GM23248 (cell line): ENCODE data around the gene TCN1. TPM values are rescaled to one million over a fixed set of nuclear protein-coding genes. Genes with fewer than 3 reads are reported as not detected.
"Not testable (repeated sequence)": the region's sequence is repeated elsewhere in the genome, so short reads cannot be mapped to it uniquely, and the experiment has no call there.

Experiments used
- DNase-seq: peaks from one replicate; pipeline ENCODE4 v3.0.0-alpha.2; 2015
- H2AFZ ChIP-seq: fragments of 200-600 bp; sonication (generic); 2 replicates; pipeline ENCODE4 v1.6.1; 2016; ENCODE audit warnings: antibody characterized with exemption
- H3F3A ChIP-seq: fragments of 200-600 bp; sonication (generic); 2 replicates; pipeline ENCODE4 v1.6.1; 2016; ENCODE audit warnings: mild to moderate bottlenecking, antibody characterized with exemption, mixed run types; ENCODE audit not compliant: insufficient read depth
- H3K27ac ChIP-seq: fragments of 200-600 bp; sonication (generic); 2 replicates; pipeline ENCODE4 v1.5.1; 2016; ENCODE audit warnings: mild to moderate bottlenecking
- H3K27me3 ChIP-seq: fragments of 200-600 bp; sonication (generic); replicated peaks from 2 replicates; pipeline ENCODE4 v1.6.1; 2016; ENCODE audit warnings: mild to moderate bottlenecking; ENCODE audit not compliant: insufficient read depth
- H3K36me3 ChIP-seq: fragments of 200-600 bp; sonication (generic); 2 replicates; pipeline ENCODE4 v1.6.1; 2016; ENCODE audit warnings: low read depth, mild to moderate bottlenecking
- H3K4me1 ChIP-seq: fragments of 200-600 bp; sonication (generic); 2 replicates; pipeline ENCODE4 v1.6.1; 2016; ENCODE audit warnings: mild to moderate bottlenecking; ENCODE audit not compliant: insufficient read depth
- H3K4me2 ChIP-seq: fragments of 200-600 bp; sonication (generic); one replicate; pipeline ENCODE4 v1.6.1; 2016; ENCODE audit warnings: mild to moderate bottlenecking; ENCODE audit not compliant: unreplicated experiment
- H3K4me3 ChIP-seq: fragments of 200-600 bp; sonication (generic); 2 replicates; pipeline ENCODE4 v1.5.1; 2016; ENCODE audit warnings: mild to moderate bottlenecking
- H3K79me2 ChIP-seq: fragments of 200-600 bp; sonication (generic); 2 replicates; pipeline ENCODE4 v1.6.1; 2016; ENCODE audit warnings: mild to moderate bottlenecking; ENCODE audit not compliant: insufficient read depth
- H3K9ac ChIP-seq: fragments of 200-600 bp; sonication (generic); 2 replicates; pipeline ENCODE4 v1.6.1; 2016; ENCODE audit warnings: mild to moderate bottlenecking
- H3K9me2 ChIP-seq: fragments of 200-600 bp; sonication (generic); 2 replicates; pipeline ENCODE4 v1.6.1; 2016; ENCODE audit warnings: mixed run types, mild to moderate bottlenecking, moderate library complexity; ENCODE audit not compliant: insufficient read depth
- H3K9me3 ChIP-seq: fragments of 200-600 bp; sonication (generic); one replicate; pipeline ENCODE4 v1.6.1; 2017; ENCODE audit warnings: low read depth
- H4K20me1 ChIP-seq: fragments of 200-600 bp; sonication (generic); 2 replicates; pipeline ENCODE4 v1.6.0; 2016; ENCODE audit not compliant: insufficient read depth
- EZH2 ChIP-seq: fragments of 200-600 bp; sonication (generic); IDR thresholded peaks from 2 replicates; pipeline ENCODE4 v1.6.1; 2018; ENCODE audit warnings: antibody characterized with exemption, mild to moderate bottlenecking; ENCODE audit not compliant: insufficient read depth, poor library complexity, severe bottlenecking
- EZH2phosphoT487 ChIP-seq: fragments of 200-600 bp; sonication (generic); IDR thresholded peaks from 2 replicates; pipeline ENCODE4 v1.6.1; 2018; ENCODE audit warnings: antibody characterized with exemption, moderate library complexity, mild to moderate bottlenecking, low read depth; ENCODE audit not compliant: insufficient read depth
- WGBS, 2 experiments: methylation state at CpG; one replicate each; pipeline ENCODE4 v1.1.6; 2015 to 2017; ENCODE audit warnings: low lambda C conversion rate in 2 of 2, low coverage in 1 of 2; ENCODE audit errors: missing lambda C conversion rate in 2 of 2; 5-methylcytosine and 5-hydroxymethylcytosine counted together
- in situ Hi-C: fragments of 300-500 bp; cut with MboI; formaldehyde crosslinking; loops from 2 replicates; pipeline ENCODE4 v1.15.0; 2020
- polyA plus RNA-seq: library from polyadenylated mRNA; unstranded; fragments of >200 nt; fragmentation: Nextera tagmentation; extraction: Ambion mirVana; gene quantifications from 2 replicates; pipeline ENCODE4 v1.2.1, GENCODE V29; 2016
- total RNA-seq: library from RNA; depleted of rRNA; stranded (reverse); fragments of >200 nt; shearing (Covaris generic); gene quantifications from 2 replicates; pipeline ENCODE4 v1.2.3, GENCODE V29; 2014

TCN1 gene
- total and polyA plus RNA-seq, 2 experiments from 2014 or later = not detected

DNA sequence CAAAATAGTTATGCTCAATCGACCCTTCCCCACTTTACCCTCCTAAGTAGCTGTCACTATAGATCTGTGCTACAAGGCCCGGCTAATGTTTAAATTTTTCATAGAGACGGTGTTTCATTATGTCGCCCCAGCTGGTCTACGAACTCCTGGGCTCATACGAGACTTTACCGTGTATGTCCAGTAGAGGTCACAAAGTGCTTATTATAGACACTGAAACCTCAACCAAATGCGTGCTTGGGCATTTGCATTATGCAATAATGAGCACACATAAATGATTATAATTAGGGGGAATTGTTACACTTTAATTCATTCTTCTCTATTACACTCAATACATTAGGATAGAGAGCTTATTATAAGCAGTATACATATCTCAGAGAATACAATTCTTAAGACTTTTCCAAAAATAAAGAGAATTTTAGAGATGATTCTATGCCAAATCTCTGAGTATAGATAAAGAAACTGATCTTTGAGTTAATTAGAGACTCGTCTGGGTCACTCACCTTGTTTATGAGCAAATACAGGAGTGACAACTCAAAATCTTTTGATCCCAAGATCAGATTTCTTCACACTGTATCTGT is 43.2 kb downstream of the TCN1 start:
- Histone ChIP-seq H2AFZ (peak overlapping the region; percentile 68), H4K20me1 (no peaks in the 10 kb centered on the region), H3K27me3 (no peaks in the 10 kb centered on the region), H3K27ac (no peak overlapping the region), H3F3A (no peaks in the 10 kb centered on the region), H3K4me3 (no peak overlapping the region), H3K36me3 (no peaks in the 10 kb centered on the region), H3K4me2 (no peak overlapping the region), H3K79me2 (no peaks in the 10 kb centered on the region), H3K9ac (no peak overlapping the region), H3K9me2 (no peaks in the 10 kb centered on the region), H3K4me1 (no peaks in the 10 kb centered on the region), H3K9me3 (no peaks in the 10 kb centered on the region)
- peak; percentile 87 for DNase-seq
- in situ Hi-C loops = loop anchor here (5.0 kb wide), 1 partner anchor 94 kb away; no protein-coding TSS in a partner anchor
- TF ChIP-seq EZH2 = no peak
- no peak for TF ChIP-seq EZH2phosphoT487
- WGBS, 2 experiments = 20 to 21% methylated on average over 9 of the region's 9 CpGs

- in situ Hi-C loops = no loop called here
- Histone ChIP-seq H3F3A (no peaks in the 10 kb centered on the region), H3K27me3 (no peaks in the 10 kb centered on the region), H3K79me2 (no peaks in the 10 kb centered on the region), H3K9me2 (no peaks in the 10 kb centered on the region), H3K36me3 (no peaks in the 10 kb centered on the region), H2AFZ (no peak overlapping the region), H3K27ac (no peak overlapping the region), H4K20me1 (no peaks in the 10 kb centered on the region), H3K9ac (no peak overlapping the region), H3K4me2 (no peak overlapping the region), H3K4me1 (no peaks in the 10 kb centered on the region), H3K9me3 (no peaks in the 10 kb centered on the region), H3K4me3 (no peak overlapping the region)
- DNase-seq = no peak
- WGBS, 2 experiments = 62 to 71% methylated on average over 4 of the region's 4 CpGs
- TF ChIP-seq EZH2phosphoT487 = no peak
- no peak for TF ChIP-seq EZH2
These were observed 47.7 kb downstream of the TCN1 start for GRCh38 chr11:59818572-59818971.

- H3K4me3 ChIP-seq, H3K79me2 ChIP-seq, H3K36me3 ChIP-seq, H4K20me1 ChIP-seq, H3K9ac ChIP-seq, DNase-seq, H3K4me1 ChIP-seq, in situ Hi-C loops, H3K27ac ChIP-seq, H3K27me3 ChIP-seq, H3K9me2 ChIP-seq, H2AFZ ChIP-seq, H3K4me2 ChIP-seq, H3F3A ChIP-seq, H3K9me3 ChIP-seq: not testable (repeated sequence)
- 39 to 50% methylated on average over 1 of the region's 1 CpG for WGBS, 2 experiments
These were observed 49.9 kb downstream of the TCN1 start for GRCh38 chr11:59816434-59816833.

- Histone ChIP-seq H3K4me3 (no peak overlapping the region), H3F3A (no peaks in the 10 kb centered on the region), H3K27ac (no peak overlapping the region), H3K9me2 (0 out of 2 replicates have a peak, but pooled peaks cover 3% of the 10 kb centered on the region), H3K27me3 (no peaks in the 10 kb centered on the region), H3K36me3 (no peaks in the 10 kb centered on the region), H3K79me2 (no peaks in the 10 kb centered on the region), H3K9me3 (no peaks in the 10 kb centered on the region), H3K4me1 (0 out of 2 replicates have a peak, but pooled peaks cover 5% of the 10 kb centered on the region), H2AFZ (no peak overlapping the region), H3K4me2 (no peak overlapping the region), H3K9ac (no peak overlapping the region), H4K20me1 (no peaks in the 10 kb centered on the region)
- 91 to 96% methylated on average over 1 of the region's 1 CpG for WGBS, 2 experiments
- DNase-seq = no peak
- in situ Hi-C loops = no loop called here
- no peak for TF ChIP-seq EZH2
- TF ChIP-seq EZH2phosphoT487 = no peak
These were observed 50.5 kb downstream of the TCN1 start for GRCh38 chr11:59815754-59816153.

GRCh38 chr11:59814021-59814420 is 52.3 kb downstream of the TCN1 start:
- in situ Hi-C loops = no loop called here
- DNase-seq = no peak
- no peaks in the 10 kb centered on the region for H3K36me3 ChIP-seq
- 0 out of 2 replicates have a peak, but pooled peaks cover 3% of the 10 kb centered on the region for H3K9me2 ChIP-seq
- TF ChIP-seq EZH2 (no peak), EZH2phosphoT487 (no peak)
- H4K20me1 ChIP-seq = no peaks in the 10 kb centered on the region
- no peak overlapping the region for H3K9ac ChIP-seq
- H3K9me3 ChIP-seq = no peaks in the 10 kb centered on the region
- H3K4me1 ChIP-seq = 0 out of 2 replicates have a peak, but pooled peaks cover 5% of the 10 kb centered on the region
- H3K27me3 ChIP-seq = no peaks in the 10 kb centered on the region
- H2AFZ ChIP-seq = peak overlapping the region; percentile 31
- no peak overlapping the region for H3K27ac ChIP-seq
- no peak overlapping the region for H3K4me3 ChIP-seq
- no peak overlapping the region for H3K4me2 ChIP-seq
- no peaks in the 10 kb centered on the region for H3F3A ChIP-seq
- H3K79me2 ChIP-seq = peaks cover 16% of the 10 kb centered on the region
- 78 to 79% methylated on average over 1 of the region's 1 CpG for WGBS, 2 experiments
